Ureter (tissue), 1 donor: ENCODE data around the gene KRT79. TPM values are rescaled to one million over a fixed set of nuclear protein-coding genes. Genes with fewer than 3 reads are reported as not detected.

Experiments
- DNase-seq: peaks from one replicate; pipeline ENCODE4 v3.0.0-alpha.2; 2020; ENCODE audit warnings: low spot score
- total RNA-seq: library from RNA; stranded (reverse); gene quantifications from one replicate; pipeline ENCODE4 v1.2.4, GENCODE V29; 2023
- donor health status: DM: yes; HTN: yes; CAD: no.

The KRT79 gene
- total RNA-seq, 1 donor from 2014 or later = not detected

GRCh38 chr12:52819731-52820510 is 14.2 kb downstream of the KRT79 start:
- no peak for DNase-seq

GRCh38 chr12:52818887-52819420 is 15.2 kb downstream of the KRT79 start:
- DNase-seq = no peak

GRCh38 chr12:52818388-52818787 is 15.7 kb downstream of the KRT79 start:
- DNase-seq = no peak

- DNase-seq = no peak
Measured at GRCh38 chr12:52817699-52818238, 16.3 kb downstream of the KRT79 start.

- DNase-seq = no peak
Measured at GRCh38 chr12:52817003-52817698, 17.0 kb downstream of the KRT79 start.

GRCh38 chr12:52815676-52816588 is 18.2 kb downstream of the KRT79 start:
- DNase-seq = no peak

- no peak for DNase-seq
Measured at GRCh38 chr12:52815161-52815560, 18.9 kb downstream of the KRT79 start.

GRCh38 chr12:52814710-52815155 is 19.4 kb downstream of the KRT79 start:
- no peak for DNase-seq

GRCh38 chr12:52813885-52814709 is 20.0 kb downstream of the KRT79 start, which contains the start of gene KRT4:
TSS of gene KRT4 (minus strand) at chr12:52814116. CDS start at chr12:52814058, 58 bp downstream.
- DNase-seq = no peak

- DNase-seq = no peak
Measured at GRCh38 chr12:52813203-52813819, 20.8 kb downstream of the KRT79 start.

GRCh38 chr12:52812749-52813148 is 21.4 kb downstream of the KRT79 start:
- DNase-seq = no peak

GRCh38 chr12:52812073-52812400 is 22.1 kb downstream of the KRT79 start:
- no peak for DNase-seq

GRCh38 chr12:52811191-52812072 is 22.7 kb downstream of the KRT79 start:
- no peak for DNase-seq

GRCh38 chr12:52810554-52810953 is 23.6 kb downstream of the KRT79 start:
- no peak for DNase-seq

- DNase-seq = no peak
Measured at GRCh38 chr12:52809166-52809565, 24.9 kb downstream of the KRT79 start.

- DNase-seq = no peak
Measured at GRCh38 chr12:52808573-52809160, 25.4 kb downstream of the KRT79 start.

- DNase-seq = no peak
Measured at GRCh38 chr12:52807544-52808470, 26.3 kb downstream of the KRT79 start.
